Measurements from ENCODE around the gene FHOD3. TPM values are rescaled to one million over a fixed set of nuclear protein-coding genes. Genes with fewer than 3 reads are reported as not detected.
A peak's percentile ranks its signal among the peaks of the same experiment; 100 is the strongest.

Gene FHOD3
- total RNA-seq, 1 donor from 2014 or later: 8.9 TPM

DNA sequence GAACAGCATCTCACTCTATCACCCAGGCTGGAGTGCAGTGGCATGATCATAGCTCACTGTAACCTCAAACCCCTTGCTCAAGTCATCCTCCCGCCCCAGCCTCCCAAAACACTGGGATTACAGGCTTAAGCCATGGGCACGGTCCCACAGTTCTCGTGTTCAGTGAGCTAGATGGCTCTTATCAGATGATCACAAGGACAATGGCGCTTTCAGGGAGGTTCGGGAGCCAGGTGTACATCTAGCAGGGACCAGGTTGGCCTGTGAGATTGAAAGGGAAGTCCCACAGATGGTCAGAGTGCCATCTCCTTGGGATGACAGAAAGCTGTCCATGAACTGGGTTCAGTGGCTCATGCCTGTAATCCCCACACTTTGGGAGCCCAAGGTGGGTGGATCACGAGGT lies 14.1 kb upstream of the FHOD3 start:
- Mint-ChIP-seq H3K4me1 (ENCODE audit: low read depth) (peaks cover 2% of the 10 kb centered on the region), H3K36me3 (ENCODE audit: low read depth) (peaks cover 2% of the 10 kb centered on the region), H3K9me3 (ENCODE audit: low read depth) (peaks cover 3% of the 10 kb centered on the region), H3K27ac (ENCODE audit: unreplicated experiment) (no peak overlapping the region), H3K27me3 (ENCODE audit: low read depth) (peaks cover 27% of the 10 kb centered on the region), H3K4me3 (ENCODE audit: unreplicated experiment) (no peak overlapping the region)
- DNase-seq (ENCODE audit: low spot score): no peak
- TF ChIP-seq, protein P1, sequence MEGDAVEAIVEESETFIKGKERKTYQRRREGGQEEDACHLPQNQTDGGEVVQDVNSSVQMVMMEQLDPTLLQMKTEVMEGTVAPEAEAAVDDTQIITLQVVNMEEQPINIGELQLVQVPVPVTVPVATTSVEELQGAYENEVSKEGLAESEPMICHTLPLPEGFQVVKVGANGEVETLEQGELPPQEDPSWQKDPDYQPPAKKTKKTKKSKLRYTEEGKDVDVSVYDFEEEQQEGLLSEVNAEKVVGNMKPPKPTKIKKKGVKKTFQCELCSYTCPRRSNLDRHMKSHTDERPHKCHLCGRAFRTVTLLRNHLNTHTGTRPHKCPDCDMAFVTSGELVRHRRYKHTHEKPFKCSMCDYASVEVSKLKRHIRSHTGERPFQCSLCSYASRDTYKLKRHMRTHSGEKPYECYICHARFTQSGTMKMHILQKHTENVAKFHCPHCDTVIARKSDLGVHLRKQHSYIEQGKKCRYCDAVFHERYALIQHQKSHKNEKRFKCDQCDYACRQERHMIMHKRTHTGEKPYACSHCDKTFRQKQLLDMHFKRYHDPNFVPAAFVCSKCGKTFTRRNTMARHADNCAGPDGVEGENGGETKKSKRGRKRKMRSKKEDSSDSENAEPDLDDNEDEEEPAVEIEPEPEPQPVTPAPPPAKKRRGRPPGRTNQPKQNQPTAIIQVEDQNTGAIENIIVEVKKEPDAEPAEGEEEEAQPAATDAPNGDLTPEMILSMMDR (IDR thresholded peaks at IDR 0.05): no peak

DNA sequence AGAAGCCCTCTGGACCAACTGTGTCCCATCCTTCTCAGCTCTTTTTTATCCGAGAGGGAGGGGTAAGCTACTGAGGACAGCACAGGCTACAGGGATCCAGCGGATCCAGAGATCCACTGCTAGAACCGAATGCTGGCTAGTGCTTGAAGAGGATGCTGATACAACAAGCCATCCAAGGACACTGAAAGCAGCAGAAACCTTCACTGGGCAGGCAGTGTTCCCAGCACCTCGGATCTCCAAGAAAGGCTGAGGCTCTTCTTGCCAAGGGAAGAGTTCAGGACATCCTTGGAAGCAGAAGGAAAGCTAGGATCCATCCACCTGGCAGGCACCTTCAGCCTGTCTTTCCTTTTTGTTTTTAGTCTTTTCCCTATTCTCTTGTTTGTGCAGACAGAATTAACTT lies 13.2 kb upstream of the FHOD3 start:
- Mint-ChIP-seq H3K27me3 (ENCODE audit: low read depth) (peaks cover 22% of the 10 kb centered on the region), H3K36me3 (ENCODE audit: low read depth) (peaks cover 5% of the 10 kb centered on the region), H3K9me3 (ENCODE audit: low read depth) (peaks cover 8% of the 10 kb centered on the region), H3K4me3 (ENCODE audit: unreplicated experiment) (no peak overlapping the region), H3K4me1 (ENCODE audit: low read depth) (peaks cover 2% of the 10 kb centered on the region), H3K27ac (ENCODE audit: unreplicated experiment) (no peak overlapping the region)
- TF ChIP-seq, protein P1 (IDR thresholded peaks at IDR 0.05): no peak
- no peak for DNase-seq (ENCODE audit: low spot score)

DNA sequence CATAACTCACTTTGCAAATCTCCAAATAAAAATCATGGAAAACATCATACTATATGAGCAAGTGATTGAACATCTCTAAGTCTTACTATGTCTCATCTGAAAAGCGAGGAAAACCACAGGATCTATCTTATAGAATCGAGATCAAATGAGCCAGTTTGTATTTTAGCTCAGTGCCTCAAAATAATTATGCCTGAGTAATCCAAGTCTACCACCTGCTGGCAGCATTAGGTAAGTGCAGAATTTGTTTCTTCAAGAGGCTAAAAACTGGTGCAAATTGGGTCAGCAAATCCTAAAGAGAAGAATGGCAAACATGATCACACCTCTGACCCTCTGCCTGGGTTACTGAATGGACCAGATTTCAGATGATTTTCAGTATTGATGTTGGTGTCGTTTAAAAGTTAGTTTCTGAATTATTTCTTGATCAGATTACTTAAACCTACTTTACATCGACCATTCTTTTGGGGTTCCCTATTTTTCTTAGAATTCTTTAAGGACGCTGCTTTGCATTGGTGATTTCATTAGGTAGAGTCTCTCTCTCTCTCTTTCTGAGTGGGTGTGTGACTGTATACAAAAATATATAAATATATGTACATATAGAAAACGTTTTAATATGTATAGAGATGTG lies 12.7 kb upstream of the FHOD3 start:
- peaks cover 18% of the 10 kb centered on the region for H3K27me3 Mint-ChIP-seq (ENCODE audit: low read depth)
- no peak for DNase-seq (ENCODE audit: low spot score)

DNA sequence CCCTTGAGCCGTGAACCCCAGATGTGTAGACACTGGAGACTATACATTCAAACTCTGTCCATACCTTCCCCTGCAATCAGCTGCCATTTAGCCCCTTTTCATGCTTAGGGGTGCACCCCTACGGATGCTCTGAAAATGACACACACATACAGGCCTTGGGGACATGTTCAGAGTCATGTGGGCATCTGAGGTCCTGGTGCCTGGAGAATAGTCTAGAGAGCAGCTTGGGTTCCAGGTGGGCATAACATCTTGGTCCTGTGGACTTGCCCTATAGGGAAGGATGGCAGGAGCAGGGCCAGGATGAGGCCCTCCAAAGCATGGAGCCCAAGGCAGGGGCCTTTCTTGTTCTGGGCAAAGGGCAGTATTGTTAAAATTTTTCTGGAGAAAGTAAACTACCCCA lies 9.9 kb upstream of the FHOD3 start:
- TF ChIP-seq, protein P1 (IDR thresholded peaks at IDR 0.05): no peak
- peaks cover 2% of the 10 kb centered on the region for H3K27me3 Mint-ChIP-seq (ENCODE audit: low read depth)
- H3K27ac Mint-ChIP-seq (ENCODE audit: unreplicated experiment): no peak overlapping the region
- peaks cover 20% of the 10 kb centered on the region for H3K9me3 Mint-ChIP-seq (ENCODE audit: low read depth)
- no peak overlapping the region for H3K4me3 Mint-ChIP-seq (ENCODE audit: unreplicated experiment)
- no peak for DNase-seq (ENCODE audit: low spot score)
- H3K4me1 Mint-ChIP-seq (ENCODE audit: low read depth): peaks cover 2% of the 10 kb centered on the region
- H3K36me3 Mint-ChIP-seq (ENCODE audit: low read depth): peaks cover 10% of the 10 kb centered on the region

More for the DNA sequence above, 12.7 kb upstream of the FHOD3 start:
- Mint-ChIP-seq H3K27ac (ENCODE audit: unreplicated experiment) (no peak overlapping the region), H3K4me3 (ENCODE audit: unreplicated experiment) (no peak overlapping the region), H3K9me3 (ENCODE audit: low read depth) (peaks cover 12% of the 10 kb centered on the region), H3K4me1 (ENCODE audit: low read depth) (peaks cover 2% of the 10 kb centered on the region), H3K36me3 (ENCODE audit: low read depth) (peaks cover 5% of the 10 kb centered on the region)
- TF ChIP-seq, protein P1 (IDR thresholded peaks at IDR 0.05): peak; percentile 97

DNA sequence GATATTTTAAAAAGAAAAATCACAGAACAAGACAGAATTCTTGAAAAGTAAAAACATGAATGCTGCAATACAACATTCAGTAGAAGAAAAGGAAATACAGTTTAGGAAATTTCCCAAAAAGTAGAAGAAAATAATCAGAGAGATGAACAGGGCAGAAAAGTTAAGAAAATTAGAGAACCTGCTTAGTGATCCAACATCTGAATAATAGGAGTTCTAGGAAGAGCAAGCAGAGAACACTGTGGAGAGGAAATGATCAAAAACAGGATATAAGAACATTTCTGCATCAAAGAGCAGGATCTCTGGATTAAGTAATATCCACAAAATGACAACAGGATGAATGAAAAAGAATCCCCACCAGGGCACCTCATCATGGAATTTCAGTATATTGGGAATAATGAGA lies 8.8 kb upstream of the FHOD3 start:
- H3K27ac Mint-ChIP-seq (ENCODE audit: unreplicated experiment): no peak overlapping the region
- H3K4me1 Mint-ChIP-seq (ENCODE audit: low read depth): peaks cover 2% of the 10 kb centered on the region
- DNase-seq (ENCODE audit: low spot score): no peak
- H3K9me3 Mint-ChIP-seq (ENCODE audit: low read depth): peaks cover 20% of the 10 kb centered on the region
- H3K4me3 Mint-ChIP-seq (ENCODE audit: unreplicated experiment): no peak overlapping the region
- H3K36me3 Mint-ChIP-seq (ENCODE audit: low read depth): peaks cover 10% of the 10 kb centered on the region
- TF ChIP-seq, protein P1 (IDR thresholded peaks at IDR 0.05): no peak
- H3K27me3 Mint-ChIP-seq (ENCODE audit: low read depth): peaks cover 2% of the 10 kb centered on the region

Data from chondrocyte (in vitro differentiated cells).